Activated B cell treated with CpG ODN at 0.5 μM for 24 hours (primary cell): ENCODE data around the gene SPN. TPM values are rescaled to one million over a fixed set of nuclear protein-coding genes. Genes with fewer than 3 reads are reported as not detected.
"Not testable (repeated sequence)": the region's sequence is repeated elsewhere in the genome, so short reads cannot be mapped to it uniquely, and the experiment has no call there.

Experiments used
- ATAC-seq: fragments of 200-7000 bp; cut with Tn5 transposase; one replicate; pipeline ENCODE4 v1.10.0; 2021; ENCODE audit warnings: low read depth, mild to moderate bottlenecking, moderate library complexity
- CTCF ChIA-PET: fragments of 350-600 bp; sonication (Branson Sonifier 250); formaldehyde crosslinking; loops from one replicate; lab custom pipeline; 2021; ENCODE audit warnings: antibody characterized with exemption; lab: Charles Lee
- POLR2A ChIA-PET: fragments of 350-600 bp; sonication (Branson Sonifier 250); formaldehyde crosslinking; loops from one replicate; lab custom pipeline; 2021; ENCODE audit warnings: antibody characterized with exemption; lab: Charles Lee
- DNase-seq: peaks from one replicate; pipeline ENCODE4 v3.0.0; 2022
- H3K27ac Mint-ChIP-seq: one replicate; pipeline ENCODE4 v1.8.0; 2020; ENCODE audit warnings: mixed read lengths
- H3K27me3 Mint-ChIP-seq: one replicate; pipeline ENCODE4 v1.8.0; 2021; ENCODE audit warnings: mixed read lengths
- H3K36me3 Mint-ChIP-seq: one replicate; pipeline ENCODE4 v1.8.0; 2021; ENCODE audit warnings: low read depth, mixed read lengths
- H3K4me1 Mint-ChIP-seq: one replicate; pipeline ENCODE4 v1.8.0; 2021; ENCODE audit warnings: mixed read lengths
- H3K4me3 Mint-ChIP-seq: one replicate; pipeline ENCODE4 v1.8.0; 2020; ENCODE audit warnings: mild to moderate bottlenecking, mixed read lengths
- H3K9me3 Mint-ChIP-seq: one replicate; pipeline ENCODE4 v1.8.0; 2020; ENCODE audit warnings: mixed read lengths
- CTCF ChIP-seq: fragments of 200-600 bp; IDR thresholded peaks from one replicate; pipeline ENCODE4 v1.8.0; 2022; ENCODE audit warnings: antibody characterized with exemption, mild to moderate bottlenecking
- intact Hi-C: fragments of 100-400 bp; cut with micrococcal nuclease; formaldehyde crosslinking; loops from one replicate; pipeline ENCODE4 v1.15.1; 2024
- total RNA-seq: library from RNA; stranded (reverse); gene quantifications from 2 replicates; pipeline ENCODE4 v1.2.3, GENCODE V29; 2022

Gene SPN, protein sequence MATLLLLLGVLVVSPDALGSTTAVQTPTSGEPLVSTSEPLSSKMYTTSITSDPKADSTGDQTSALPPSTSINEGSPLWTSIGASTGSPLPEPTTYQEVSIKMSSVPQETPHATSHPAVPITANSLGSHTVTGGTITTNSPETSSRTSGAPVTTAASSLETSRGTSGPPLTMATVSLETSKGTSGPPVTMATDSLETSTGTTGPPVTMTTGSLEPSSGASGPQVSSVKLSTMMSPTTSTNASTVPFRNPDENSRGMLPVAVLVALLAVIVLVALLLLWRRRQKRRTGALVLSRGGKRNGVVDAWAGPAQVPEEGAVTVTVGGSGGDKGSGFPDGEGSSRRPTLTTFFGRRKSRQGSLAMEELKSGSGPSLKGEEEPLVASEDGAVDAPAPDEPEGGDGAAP
- 2.4 and 2.7 TPM in 2 replicates for total RNA-seq

- Mint-ChIP-seq H3K36me3 (no peaks in the 10 kb centered on the region), H3K4me3 (peak within 1 kb of the TSS; percentile 70)
Observed at GRCh38 chr16:29663016-29663806, at the start of gene SPN. Gene SPN (plus strand): TSS chr16:29663247. CDS start chr16:29663729, 482 bp downstream.

GRCh38 chr16:29613307-29614057 lies 49.6 kb upstream of the SPN start:
- DNase-seq (peak; percentile 89), ATAC-seq (peak; percentile 65)
- H3K9me3 Mint-ChIP-seq, H3K36me3 Mint-ChIP-seq, H3K27me3 Mint-ChIP-seq, CTCF ChIA-PET: not testable (repeated sequence)
- intact Hi-C loops: loop anchor here (2.0 kb wide), 1 partner anchor 31 kb away; no protein-coding TSS in a partner anchor
- Mint-ChIP-seq H3K4me3 (peak overlapping the region; percentile 84), H3K27ac (peak overlapping the region; percentile 80), H3K4me1 (peaks cover 23% of the 10 kb centered on the region)
- POLR2A ChIA-PET: interaction anchor here (0.7 to 1.4 kb wide), 2 partner anchors 13 to 88 kb away, joined by 3 to 5 read pairs; no protein-coding TSS in a partner anchor

More at GRCh38 chr16:29663016-29663806, at the start of gene SPN:
- no peak for DNase-seq
- peak within 1 kb of the TSS; percentile 67 for H3K27ac Mint-ChIP-seq
- no peaks in the 10 kb centered on the region for H3K9me3 Mint-ChIP-seq
- no peaks in the 10 kb centered on the region for H3K27me3 Mint-ChIP-seq
- no peak for TF ChIP-seq CTCF
- no peak for ATAC-seq
- intact Hi-C loops: no loop called here
- ChIA-PET POLR2A (interaction anchor here (0.6 to 2.7 kb wide), 6 partner anchors 10 to 126 kb away, joined by 3 to 12 read pairs (median 4); no protein-coding TSS in a partner anchor), CTCF (no interaction called here)
- peaks cover 63% of the 10 kb centered on the region for H3K4me1 Mint-ChIP-seq

- CTCF ChIA-PET, H3K9me3 Mint-ChIP-seq, H3K27ac Mint-ChIP-seq, ATAC-seq, H3K36me3 Mint-ChIP-seq, intact Hi-C loops, POLR2A ChIA-PET, H3K27me3 Mint-ChIP-seq, H3K4me3 Mint-ChIP-seq, DNase-seq: not testable (repeated sequence)
- H3K4me1 Mint-ChIP-seq: peaks cover 15% of the 10 kb centered on the region
Observed at GRCh38 chr16:29614691-29615314, 48.2 kb upstream of the SPN start.

- peaks cover 11% of the 10 kb centered on the region for H3K4me1 Mint-ChIP-seq
- POLR2A ChIA-PET, CTCF ChIA-PET, H3K36me3 Mint-ChIP-seq, DNase-seq, intact Hi-C loops, H3K4me3 Mint-ChIP-seq, H3K27me3 Mint-ChIP-seq, ATAC-seq, H3K27ac Mint-ChIP-seq, H3K9me3 Mint-ChIP-seq: not testable (repeated sequence)
Observed at GRCh38 chr16:29616127-29616526, 46.9 kb upstream of the SPN start.

DNA sequence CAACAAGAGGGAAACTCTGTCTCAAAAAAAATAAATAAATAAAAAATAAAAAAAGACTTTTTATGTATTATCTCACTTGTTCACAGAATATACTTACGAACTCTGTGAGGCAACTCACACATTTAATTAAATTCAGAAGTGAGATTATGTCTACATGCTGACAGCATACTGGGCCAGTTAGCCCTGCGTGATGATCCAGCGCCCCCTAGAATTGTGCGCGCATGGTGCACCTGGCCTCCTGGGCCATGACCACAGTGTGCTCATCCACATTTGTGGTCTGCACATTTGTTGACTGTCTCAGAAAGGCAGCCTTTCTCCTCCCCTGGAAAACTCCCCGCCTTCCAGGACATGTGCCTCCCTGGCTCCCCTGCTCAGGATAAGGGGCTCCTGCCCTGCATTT lies 42.5 kb upstream of the SPN start:
- H3K27me3 Mint-ChIP-seq, H3K9me3 Mint-ChIP-seq, DNase-seq, H3K4me1 Mint-ChIP-seq, H3K27ac Mint-ChIP-seq, intact Hi-C loops, H3K4me3 Mint-ChIP-seq, H3K36me3 Mint-ChIP-seq, CTCF ChIA-PET, POLR2A ChIA-PET: not testable (repeated sequence)
- ATAC-seq: peak; percentile 47

DNA sequence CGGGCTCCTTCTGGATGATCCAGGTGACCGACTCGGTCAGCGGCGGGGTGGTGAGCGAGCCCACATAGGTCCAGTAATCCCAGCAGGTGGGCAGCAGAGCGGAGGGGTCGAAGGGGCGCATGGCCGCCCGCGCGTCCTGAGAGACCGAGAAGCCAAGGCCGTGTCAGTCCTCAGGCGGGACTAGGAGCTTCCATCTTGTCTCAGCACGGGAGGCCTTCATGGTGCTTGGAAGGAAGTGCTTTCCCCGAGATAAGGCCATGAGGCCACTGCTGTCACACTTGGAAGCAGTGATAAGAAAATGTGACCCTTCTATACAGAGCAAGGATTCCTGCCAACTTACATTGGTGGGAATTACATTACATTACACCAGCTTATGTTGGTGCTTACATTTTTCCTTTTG lies 40.3 kb upstream of the SPN start:
- H3K36me3 Mint-ChIP-seq, POLR2A ChIA-PET, H3K4me3 Mint-ChIP-seq, H3K9me3 Mint-ChIP-seq, intact Hi-C loops, DNase-seq, ATAC-seq, H3K27ac Mint-ChIP-seq, H3K27me3 Mint-ChIP-seq, CTCF ChIA-PET: not testable (repeated sequence)
- peaks cover 15% of the 10 kb centered on the region for H3K4me1 Mint-ChIP-seq

- H3K27me3 Mint-ChIP-seq, H3K36me3 Mint-ChIP-seq, H3K4me3 Mint-ChIP-seq, intact Hi-C loops, ATAC-seq, DNase-seq, H3K9me3 Mint-ChIP-seq, POLR2A ChIA-PET, H3K27ac Mint-ChIP-seq, CTCF ChIA-PET: not testable (repeated sequence)
- peaks cover 17% of the 10 kb centered on the region for H3K4me1 Mint-ChIP-seq
Observed at GRCh38 chr16:29623253-29623652, 39.8 kb upstream of the SPN start.

GRCh38 chr16:29625114-29625513 lies 37.9 kb upstream of the SPN start:
- DNase-seq, CTCF ChIA-PET, H3K36me3 Mint-ChIP-seq, H3K9me3 Mint-ChIP-seq, intact Hi-C loops, POLR2A ChIA-PET, H3K27ac Mint-ChIP-seq, ATAC-seq, H3K27me3 Mint-ChIP-seq, H3K4me3 Mint-ChIP-seq: not testable (repeated sequence)
- peaks cover 17% of the 10 kb centered on the region for H3K4me1 Mint-ChIP-seq

- CTCF ChIA-PET, intact Hi-C loops, H3K36me3 Mint-ChIP-seq, H3K9me3 Mint-ChIP-seq, H3K27me3 Mint-ChIP-seq: not testable (repeated sequence)
- POLR2A ChIA-PET: interaction anchor here (0.7 kb wide), 1 partner anchor 180 kb away, joined by 3 read pairs; no protein-coding TSS in a partner anchor
- peak; percentile 81 for ATAC-seq
- peak; percentile 34 for DNase-seq
- Mint-ChIP-seq H3K4me3 (peak overlapping the region; percentile 48), H3K4me1 (peaks cover 17% of the 10 kb centered on the region), H3K27ac (peak overlapping the region; percentile 81)
Observed at GRCh38 chr16:29626778-29627331, 36.2 kb upstream of the SPN start.

- ATAC-seq: peak; percentile 69
- CTCF ChIA-PET, DNase-seq, H3K4me3 Mint-ChIP-seq, H3K36me3 Mint-ChIP-seq, POLR2A ChIA-PET, H3K27me3 Mint-ChIP-seq, H3K9me3 Mint-ChIP-seq, intact Hi-C loops: not testable (repeated sequence)
- Mint-ChIP-seq H3K27ac (peak overlapping the region; percentile 81), H3K4me1 (peaks cover 17% of the 10 kb centered on the region)
Observed at GRCh38 chr16:29627661-29628075, 35.4 kb upstream of the SPN start.
